PC-9 (cell line): Measurements from ENCODE around the gene P2RX5.

Experiments
- CTCF ChIP-seq: fragments of 200-600 bp; sonication (generic); conservative IDR thresholded peaks from 2 replicates; pipeline ENCODE4 v1.6.1; 2017; ENCODE audit warnings: mixed run types, antibody characterized with exemption, mild to moderate bottlenecking, moderate library complexity
- EZH2 ChIP-seq: fragments of 200-600 bp; sonication (generic); IDR thresholded peaks from 2 replicates; pipeline ENCODE4 v1.8.0; 2017; ENCODE audit warnings: antibody characterized with exemption, low read depth

GRCh38 chr17:3698139-3698538, 2.2 kb upstream of the P2RX5 start:
- TF ChIP-seq CTCF = no peak
- no peak for TF ChIP-seq EZH2
